Kidney epithelial cell (primary cell): ENCODE data around the gene CRELD2. TPM values are rescaled to one million over a fixed set of nuclear protein-coding genes. Genes with fewer than 3 reads are reported as not detected.

Source experiments
- DNase-seq: peaks from one replicate; pipeline ENCODE4 v3.0.0-alpha.2; 2010; ENCODE audit warnings: low read depth
- H3K27me3 ChIP-seq: 2 replicates; pipeline ENCODE4 v1.6.0; 2011; ENCODE audit warnings: low read length; ENCODE audit not compliant: control insufficient read depth, insufficient read depth
- H3K36me3 ChIP-seq: 2 replicates; pipeline ENCODE4 v1.5.1; 2011; ENCODE audit warnings: low read length; ENCODE audit not compliant: control insufficient read depth, insufficient read depth
- H3K4me3 ChIP-seq: 2 replicates; pipeline ENCODE4 v1.5.1; 2011; ENCODE audit warnings: low read depth, mild to moderate bottlenecking, control low read depth, low read length
- total RNA-seq: library from RNA; depleted of rRNA; stranded (reverse); fragments of >200 nt; gene quantifications from 2 replicates; pipeline ENCODE4 v1.2.3, GENCODE V29; 2015
- TF ChIP-seq, protein P1 (sequence below): IDR thresholded peaks from 2 replicates; pipeline ENCODE4 v1.5.1; 2011; ENCODE audit warnings: mild to moderate bottlenecking, moderate library complexity, low read length, control low read depth, inconsistent platforms; ENCODE audit not compliant: insufficient read depth, poor library complexity, severe bottlenecking

The CRELD2 gene
- total RNA-seq, 1 donor from 2014 or later, result 68.2 TPM

DNA sequence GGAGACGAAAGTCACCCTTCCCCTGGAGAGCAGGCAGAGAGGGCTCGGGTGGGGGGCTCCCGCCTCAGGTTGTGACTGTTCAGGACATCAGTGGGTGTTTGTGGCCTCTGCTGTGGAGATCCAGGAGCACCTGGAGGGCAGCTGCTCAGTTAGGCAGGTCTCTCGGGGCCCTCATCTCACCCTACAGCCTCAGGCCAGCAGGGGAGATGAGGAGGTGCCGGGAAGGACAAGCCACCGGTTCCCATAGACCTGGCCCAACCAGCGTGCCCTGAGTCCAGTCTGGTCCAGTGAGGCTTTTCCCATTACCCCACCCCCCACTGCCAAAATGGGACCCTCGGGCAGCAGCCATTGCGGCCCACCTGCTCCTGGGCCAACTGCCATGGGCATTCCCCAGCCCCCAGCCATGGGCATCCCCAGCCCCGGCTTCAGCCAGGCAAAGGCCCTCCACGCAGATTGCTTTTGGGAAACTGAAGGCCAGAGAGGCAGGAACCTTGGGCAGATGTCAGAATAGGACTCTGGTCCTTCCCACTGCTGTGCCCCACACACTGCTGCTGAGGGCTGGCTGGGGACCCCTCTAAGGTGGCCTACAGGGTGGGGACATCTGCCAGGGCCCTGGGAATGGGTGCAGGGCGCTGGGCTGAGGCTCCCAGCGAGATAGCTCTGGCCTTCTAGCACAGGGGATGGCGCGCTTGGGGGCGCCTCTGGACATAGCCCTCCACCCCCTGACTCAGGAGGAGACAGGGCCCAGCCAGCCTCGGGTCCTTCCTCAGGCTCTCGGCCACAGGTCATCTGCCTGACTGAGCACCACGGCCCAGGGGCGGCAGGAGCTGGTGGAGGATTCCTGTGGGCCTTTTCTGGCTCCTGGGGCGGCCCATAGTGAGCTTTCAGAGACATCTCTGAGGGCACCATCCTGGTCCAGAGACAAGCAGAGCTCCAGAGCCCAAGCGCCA is 46.9 kb downstream of the CRELD2 start:
- H3K4me3 ChIP-seq, result no peak overlapping the region
- no peak for DNase-seq
- TF ChIP-seq, protein P1, sequence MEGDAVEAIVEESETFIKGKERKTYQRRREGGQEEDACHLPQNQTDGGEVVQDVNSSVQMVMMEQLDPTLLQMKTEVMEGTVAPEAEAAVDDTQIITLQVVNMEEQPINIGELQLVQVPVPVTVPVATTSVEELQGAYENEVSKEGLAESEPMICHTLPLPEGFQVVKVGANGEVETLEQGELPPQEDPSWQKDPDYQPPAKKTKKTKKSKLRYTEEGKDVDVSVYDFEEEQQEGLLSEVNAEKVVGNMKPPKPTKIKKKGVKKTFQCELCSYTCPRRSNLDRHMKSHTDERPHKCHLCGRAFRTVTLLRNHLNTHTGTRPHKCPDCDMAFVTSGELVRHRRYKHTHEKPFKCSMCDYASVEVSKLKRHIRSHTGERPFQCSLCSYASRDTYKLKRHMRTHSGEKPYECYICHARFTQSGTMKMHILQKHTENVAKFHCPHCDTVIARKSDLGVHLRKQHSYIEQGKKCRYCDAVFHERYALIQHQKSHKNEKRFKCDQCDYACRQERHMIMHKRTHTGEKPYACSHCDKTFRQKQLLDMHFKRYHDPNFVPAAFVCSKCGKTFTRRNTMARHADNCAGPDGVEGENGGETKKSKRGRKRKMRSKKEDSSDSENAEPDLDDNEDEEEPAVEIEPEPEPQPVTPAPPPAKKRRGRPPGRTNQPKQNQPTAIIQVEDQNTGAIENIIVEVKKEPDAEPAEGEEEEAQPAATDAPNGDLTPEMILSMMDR, result no peak
- no peaks in the 10 kb centered on the region for H3K27me3 ChIP-seq
- peaks cover 6% of the 10 kb centered on the region for H3K36me3 ChIP-seq

DNA sequence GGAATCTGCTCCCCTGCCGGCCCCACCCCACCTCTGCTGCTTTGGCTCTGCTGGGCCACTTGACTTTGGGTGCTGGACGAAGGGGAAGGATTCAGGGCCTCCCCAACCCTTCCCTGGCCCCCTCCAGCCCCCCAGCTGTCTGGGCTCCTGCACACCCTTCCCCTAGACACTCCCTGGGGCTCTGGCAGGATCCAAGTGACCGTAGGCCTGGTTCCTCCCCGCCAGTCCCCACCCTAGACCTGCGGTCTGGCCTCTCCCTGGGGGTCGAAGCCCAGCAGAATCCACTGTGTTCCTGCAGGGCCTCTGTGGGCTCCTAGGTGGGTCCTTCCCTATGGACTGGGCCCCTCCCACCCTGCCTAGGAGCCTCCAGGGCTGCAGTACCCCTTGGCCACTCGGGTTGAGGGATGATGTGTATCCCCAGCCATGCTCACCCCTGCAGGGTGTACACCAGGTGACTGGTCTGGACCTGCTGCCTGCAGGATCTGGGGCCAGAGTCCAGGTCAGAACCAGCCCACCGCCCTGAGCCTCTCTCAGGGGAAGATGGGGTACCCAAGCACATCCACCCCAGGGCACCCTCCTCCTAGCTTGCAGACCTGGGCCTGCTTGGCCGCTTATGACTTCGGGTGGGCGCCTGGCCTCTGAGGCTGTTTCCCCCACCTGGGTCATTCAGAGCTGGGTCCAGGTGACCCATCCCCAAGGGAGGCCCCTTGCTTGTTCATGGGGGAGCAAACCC is 47.8 kb downstream of the CRELD2 start:
- Histone ChIP-seq H3K36me3 (peaks cover 6% of the 10 kb centered on the region), H3K27me3 (peaks cover 1% of the 10 kb centered on the region), H3K4me3 (no peak overlapping the region)
- no peak for DNase-seq
- TF ChIP-seq, protein P1, result no peak

DNA sequence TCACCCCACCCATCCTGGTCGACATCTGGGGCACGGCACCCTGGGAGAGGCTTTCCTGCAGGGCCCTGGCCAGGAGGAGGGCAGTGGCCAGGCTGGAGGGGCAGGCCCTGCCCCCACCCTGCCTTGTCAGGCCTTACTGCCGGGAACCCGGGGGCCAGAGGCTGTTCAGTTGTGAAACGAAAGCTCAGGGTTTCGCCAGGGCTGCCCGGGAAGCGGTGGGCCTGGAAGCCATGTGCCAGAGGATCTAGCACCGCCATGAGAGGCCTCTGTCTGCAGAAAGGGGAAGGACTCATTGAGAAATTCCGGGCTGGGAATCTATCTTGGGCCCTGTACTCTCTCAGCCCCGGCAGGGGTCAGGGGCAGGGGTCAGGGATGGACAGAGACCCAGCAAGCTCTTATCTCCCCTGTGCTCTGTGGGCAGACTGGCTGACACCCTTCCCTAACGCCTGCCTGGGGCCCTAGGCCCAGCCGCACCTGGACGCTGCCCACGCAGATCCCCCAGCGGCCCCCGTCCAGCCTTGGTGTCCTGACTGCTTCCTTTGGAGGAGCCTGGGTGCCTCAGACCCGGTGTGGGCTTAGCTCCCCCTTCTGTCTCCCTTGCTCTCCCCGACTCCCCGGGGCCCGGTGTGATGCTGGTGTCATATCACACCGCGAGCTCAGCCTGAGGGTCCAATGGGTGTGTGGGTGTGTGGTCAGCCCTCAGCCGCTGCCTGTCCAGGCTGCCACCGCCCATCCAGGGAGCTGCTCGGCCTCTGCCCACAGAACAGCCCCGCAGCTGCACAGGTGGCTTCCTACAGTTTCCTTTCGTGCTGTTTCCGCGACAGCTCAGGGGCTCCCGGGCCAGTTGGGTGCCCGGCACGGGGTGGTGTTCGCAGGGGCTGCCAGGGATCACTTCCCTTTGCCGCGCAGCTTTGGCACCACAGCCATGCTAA is 48.6 kb downstream of the CRELD2 start:
- DNase-seq, result no peak
- peaks cover 5% of the 10 kb centered on the region for H3K36me3 ChIP-seq
- H3K4me3 ChIP-seq, result no peak overlapping the region
- H3K27me3 ChIP-seq, result peaks cover 9% of the 10 kb centered on the region
- TF ChIP-seq, protein P1, result no peak

DNA sequence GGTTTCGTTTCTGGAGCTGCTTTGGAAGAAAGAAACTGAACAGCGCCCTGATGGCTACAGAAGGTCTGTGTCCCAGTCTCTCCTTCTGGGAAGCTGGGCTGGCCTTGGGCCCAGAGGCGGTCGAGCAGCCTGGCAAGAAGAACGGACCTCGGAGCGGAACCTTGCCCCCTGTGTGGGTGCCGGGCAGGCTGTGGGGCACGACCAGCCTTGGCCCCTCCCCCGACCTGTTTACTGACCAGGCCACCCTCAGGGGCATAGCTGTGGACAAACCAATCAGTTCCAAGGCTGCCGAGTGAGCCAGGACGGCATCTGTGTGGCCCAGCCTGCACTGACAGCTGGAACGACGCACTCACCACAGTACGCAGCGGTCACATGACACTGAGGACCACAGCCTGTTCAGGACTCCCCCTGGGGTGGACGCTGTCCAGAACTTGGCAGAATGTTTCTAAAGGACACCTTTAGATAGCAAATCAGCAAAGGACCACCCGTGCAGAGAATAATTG is 49.3 kb downstream of the CRELD2 start:
- no peak for DNase-seq
- H3K27me3 ChIP-seq, result peaks cover 12% of the 10 kb centered on the region
- no peak overlapping the region for H3K4me3 ChIP-seq
- peaks cover 4% of the 10 kb centered on the region for H3K36me3 ChIP-seq
- TF ChIP-seq, protein P1, result no peak

DNA sequence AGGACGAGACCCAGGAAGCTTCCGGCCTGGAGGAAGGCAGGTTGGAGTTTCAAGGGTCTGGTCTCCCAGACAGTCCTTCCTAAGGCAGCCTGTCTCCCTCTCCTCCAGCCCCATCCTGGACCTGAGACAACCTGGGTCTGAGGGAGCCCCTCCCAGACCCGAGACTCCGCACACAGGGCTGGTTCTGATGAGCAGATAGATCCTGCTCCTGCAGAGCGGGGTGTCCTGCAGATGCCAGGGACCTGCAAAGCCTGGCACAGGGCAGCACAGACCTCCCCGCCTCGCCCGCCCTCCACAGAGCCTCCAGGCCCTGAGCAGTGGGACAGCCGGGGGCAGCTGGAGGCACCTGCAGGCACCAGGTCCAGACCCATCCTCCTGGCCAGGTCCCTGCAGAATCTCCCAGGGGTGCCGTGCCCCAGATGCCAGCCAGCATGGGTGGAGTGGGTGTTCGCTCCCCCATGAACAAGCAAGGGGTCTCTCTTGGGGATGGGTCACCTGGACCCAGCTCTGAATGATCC is 49.9 kb downstream of the CRELD2 start:
- no peak for DNase-seq
- H3K27me3 ChIP-seq, result peaks cover 12% of the 10 kb centered on the region
- no peaks in the 10 kb centered on the region for H3K36me3 ChIP-seq
- TF ChIP-seq, protein P1, result no peak
- H3K4me3 ChIP-seq, result no peak overlapping the region
